T-helper 1 cell treated with Interleukin-12 subunit alpha and Interleukin-12 subunit beta and Interleukin-4 antibody, amounts not matched to agents 30 μg/mL and 1 μg/mL, for 36 hours (primary cell): Measurements from ENCODE around the gene COL4A4.

Source experiments
- H3K27ac Mint-ChIP-seq: one replicate; pipeline ENCODE4 v1.8.0; 2021; ENCODE audit warnings: mild to moderate bottlenecking, mixed read lengths
- H3K27me3 Mint-ChIP-seq: one replicate; pipeline ENCODE4 v1.8.0; 2021; ENCODE audit warnings: low read depth, mixed read lengths
- H3K36me3 Mint-ChIP-seq: one replicate; pipeline ENCODE4 v1.8.0; 2021; ENCODE audit warnings: low read depth, mixed read lengths
- H3K4me1 Mint-ChIP-seq: one replicate; pipeline ENCODE4 v1.8.0; 2021; ENCODE audit warnings: low read depth, mixed read lengths
- H3K4me3 Mint-ChIP-seq: one replicate; pipeline ENCODE4 v1.8.0; 2021; ENCODE audit warnings: mild to moderate bottlenecking, moderate library complexity, mixed read lengths
- H3K9me3 Mint-ChIP-seq: one replicate; pipeline ENCODE4 v1.8.0; 2021; ENCODE audit warnings: mixed read lengths

The COL4A4 gene

GRCh38 chr2:227148106-227148505, 15.9 kb downstream of the COL4A4 start:
- Mint-ChIP-seq H3K27ac (no peak overlapping the region), H3K36me3 (no peaks in the 10 kb centered on the region), H3K4me3 (no peak overlapping the region), H3K27me3 (peaks cover 5% of the 10 kb centered on the region), H3K9me3 (no peaks in the 10 kb centered on the region), H3K4me1 (no peaks in the 10 kb centered on the region)

- Mint-ChIP-seq H3K27ac (no peak overlapping the region), H3K36me3 (no peaks in the 10 kb centered on the region), H3K9me3 (no peaks in the 10 kb centered on the region), H3K4me1 (no peaks in the 10 kb centered on the region), H3K27me3 (peaks cover 5% of the 10 kb centered on the region), H3K4me3 (no peak overlapping the region)
These were observed 17.0 kb downstream of the COL4A4 start for GRCh38 chr2:227147023-227147422.

DNA sequence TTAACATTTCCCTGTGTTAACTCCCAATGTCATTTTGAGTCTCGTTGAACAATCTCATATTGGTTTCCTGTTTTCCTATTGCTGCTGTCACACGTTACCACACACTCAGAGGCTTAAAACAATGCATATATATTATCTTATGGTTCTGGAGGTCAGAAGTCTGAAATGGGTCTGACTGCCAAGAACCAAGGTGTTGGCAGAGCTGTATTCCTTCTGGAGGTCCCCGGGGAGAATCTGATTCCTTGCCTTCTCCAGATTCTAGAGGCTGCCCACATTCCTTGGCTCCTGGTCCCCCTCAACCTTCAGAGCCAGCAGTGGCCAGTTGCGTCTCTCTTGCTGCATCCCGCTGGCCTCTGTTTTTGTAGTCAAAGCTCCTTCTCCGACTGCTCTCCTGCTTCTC, 17.5 kb downstream of the COL4A4 start:
- Mint-ChIP-seq H3K27ac (no peak overlapping the region), H3K9me3 (no peaks in the 10 kb centered on the region), H3K4me3 (no peak overlapping the region), H3K4me1 (no peaks in the 10 kb centered on the region), H3K36me3 (no peaks in the 10 kb centered on the region), H3K27me3 (peaks cover 5% of the 10 kb centered on the region)

DNA sequence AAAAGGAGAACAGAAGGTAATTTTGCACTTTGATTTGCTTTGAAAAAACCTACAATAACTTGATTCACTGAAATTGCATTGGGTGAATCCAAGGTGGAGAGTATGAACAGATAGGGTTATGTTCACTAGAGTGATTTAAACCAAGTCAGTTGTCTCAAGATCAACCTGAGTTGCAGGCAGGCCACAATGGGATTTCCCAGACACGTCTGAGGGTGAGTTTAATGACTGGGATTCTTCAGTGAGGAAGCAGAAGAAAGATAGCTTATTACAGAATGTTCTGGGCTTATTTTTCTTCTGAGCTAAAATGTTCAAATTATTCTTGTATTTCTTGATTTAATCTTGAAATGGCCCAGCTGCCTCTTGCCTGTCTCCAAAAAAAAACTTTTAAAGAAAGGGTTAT, 20.1 kb downstream of the COL4A4 start:
- Mint-ChIP-seq H3K4me1 (no peaks in the 10 kb centered on the region), H3K36me3 (no peaks in the 10 kb centered on the region), H3K9me3 (no peaks in the 10 kb centered on the region), H3K4me3 (no peak overlapping the region), H3K27ac (no peak overlapping the region), H3K27me3 (peaks cover 5% of the 10 kb centered on the region)

DNA sequence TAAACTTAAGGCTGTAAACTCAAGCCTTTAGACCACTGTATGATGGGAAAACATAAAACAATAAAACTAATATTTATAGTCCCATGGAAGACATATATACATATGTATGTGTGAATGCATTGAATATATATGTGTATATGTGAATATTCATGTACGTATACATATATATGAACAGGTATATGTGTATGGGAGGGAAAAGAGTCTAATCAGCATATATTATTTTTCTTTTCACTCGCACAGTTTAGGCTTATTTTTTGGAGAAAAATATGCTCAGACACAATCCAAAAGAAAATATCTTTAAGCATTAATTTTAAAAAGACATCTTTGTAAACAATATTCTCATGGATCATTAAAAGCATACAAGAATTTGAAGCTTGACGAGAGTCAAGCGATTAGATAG, 22.7 kb downstream of the COL4A4 start:
- no peaks in the 10 kb centered on the region for H3K36me3 Mint-ChIP-seq
- peaks cover 5% of the 10 kb centered on the region for H3K27me3 Mint-ChIP-seq
- no peak overlapping the region for H3K4me3 Mint-ChIP-seq
- H3K27ac Mint-ChIP-seq, result no peak overlapping the region
- no peaks in the 10 kb centered on the region for H3K9me3 Mint-ChIP-seq
- H3K4me1 Mint-ChIP-seq, result no peaks in the 10 kb centered on the region

GRCh38 chr2:227134591-227134990, 29.4 kb downstream of the COL4A4 start:
- H3K9me3 Mint-ChIP-seq, result no peaks in the 10 kb centered on the region
- H3K27ac Mint-ChIP-seq, result no peak overlapping the region
- H3K4me3 Mint-ChIP-seq, result no peak overlapping the region
- no peaks in the 10 kb centered on the region for H3K27me3 Mint-ChIP-seq
- no peaks in the 10 kb centered on the region for H3K4me1 Mint-ChIP-seq
- no peaks in the 10 kb centered on the region for H3K36me3 Mint-ChIP-seq

- Mint-ChIP-seq H3K9me3 (no peaks in the 10 kb centered on the region), H3K27me3 (peaks cover 7% of the 10 kb centered on the region), H3K27ac (no peak overlapping the region), H3K36me3 (no peaks in the 10 kb centered on the region), H3K4me3 (no peak overlapping the region), H3K4me1 (no peaks in the 10 kb centered on the region)
These were observed 31.0 kb downstream of the COL4A4 start for GRCh38 chr2:227132986-227133385.

DNA sequence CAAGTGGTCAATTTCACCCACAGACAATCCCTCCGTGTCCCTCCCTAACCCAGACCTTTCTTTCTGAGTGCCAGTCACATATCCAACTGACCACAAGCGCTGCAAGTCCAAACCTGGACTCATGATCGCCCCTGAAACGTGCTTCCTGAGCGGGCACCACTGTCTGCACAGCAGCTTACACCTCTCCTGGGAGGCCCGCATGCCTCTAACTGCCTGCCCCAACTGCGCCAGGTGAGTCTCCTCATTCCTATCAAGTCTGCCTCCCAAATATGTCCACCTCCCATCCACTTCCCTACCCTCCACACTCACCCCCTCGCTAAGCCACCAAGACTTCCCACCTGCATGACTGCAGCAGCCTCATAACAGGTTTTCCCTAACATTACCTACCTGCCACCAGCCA, 33.4 kb downstream of the COL4A4 start:
- Mint-ChIP-seq H3K4me3 (no peak overlapping the region), H3K9me3 (no peaks in the 10 kb centered on the region), H3K4me1 (no peaks in the 10 kb centered on the region), H3K27ac (no peak overlapping the region), H3K36me3 (no peaks in the 10 kb centered on the region), H3K27me3 (peaks cover 9% of the 10 kb centered on the region)

GRCh38 chr2:227127201-227127600, 36.8 kb downstream of the COL4A4 start:
- Mint-ChIP-seq H3K36me3 (no peaks in the 10 kb centered on the region), H3K4me3 (no peak overlapping the region), H3K27me3 (peaks cover 12% of the 10 kb centered on the region), H3K4me1 (no peaks in the 10 kb centered on the region), H3K9me3 (no peaks in the 10 kb centered on the region), H3K27ac (no peak overlapping the region)

- H3K4me1 Mint-ChIP-seq, result no peaks in the 10 kb centered on the region
- H3K36me3 Mint-ChIP-seq, result no peaks in the 10 kb centered on the region
- H3K9me3 Mint-ChIP-seq, result no peaks in the 10 kb centered on the region
- peaks cover 12% of the 10 kb centered on the region for H3K27me3 Mint-ChIP-seq
- H3K27ac Mint-ChIP-seq, result no peak overlapping the region
- H3K4me3 Mint-ChIP-seq, result no peak overlapping the region
These were observed 38.5 kb downstream of the COL4A4 start for GRCh38 chr2:227125506-227125905.

DNA sequence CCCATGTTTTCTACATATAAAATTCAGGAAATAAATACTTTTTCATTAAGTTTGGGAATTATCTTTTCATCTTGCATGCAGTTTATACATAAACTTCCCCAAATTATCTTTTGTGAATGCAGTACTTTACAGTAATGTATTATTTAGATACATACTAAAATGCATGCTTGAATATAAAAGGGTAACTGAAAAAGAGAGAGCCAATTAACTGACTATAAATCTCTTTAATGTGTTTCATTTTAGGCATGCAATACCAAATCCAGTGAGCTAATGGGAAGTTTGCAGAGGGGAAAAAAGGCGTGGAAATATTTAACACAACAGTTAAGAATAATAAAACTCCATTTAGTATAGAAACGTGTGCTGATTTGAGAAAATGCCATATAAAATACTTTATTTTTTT, 39.2 kb downstream of the COL4A4 start:
- Mint-ChIP-seq H3K27me3 (peaks cover 12% of the 10 kb centered on the region), H3K36me3 (no peaks in the 10 kb centered on the region), H3K4me1 (no peaks in the 10 kb centered on the region), H3K9me3 (no peaks in the 10 kb centered on the region), H3K27ac (no peak overlapping the region), H3K4me3 (no peak overlapping the region)

DNA sequence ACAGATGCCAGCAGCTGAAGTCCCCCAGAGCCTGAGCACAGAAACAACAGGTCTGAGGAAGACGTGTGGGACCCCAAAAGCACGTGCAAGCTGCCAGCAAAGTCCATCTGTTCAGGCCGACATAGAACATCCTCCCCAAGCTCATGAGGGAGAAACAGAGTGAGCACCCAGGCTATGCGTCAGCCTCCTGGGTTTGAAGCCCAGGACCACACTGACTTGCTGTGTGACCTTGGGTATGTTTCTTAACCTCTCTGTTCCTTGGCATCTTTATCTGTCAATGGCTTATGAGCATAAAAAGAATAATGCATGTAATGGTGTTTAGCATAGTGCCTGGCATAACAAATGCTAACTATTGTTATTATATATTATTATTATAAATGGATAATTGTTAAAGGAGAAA, 40.3 kb downstream of the COL4A4 start:
- H3K9me3 Mint-ChIP-seq, result no peaks in the 10 kb centered on the region
- no peak overlapping the region for H3K27ac Mint-ChIP-seq
- peaks cover 9% of the 10 kb centered on the region for H3K27me3 Mint-ChIP-seq
- no peaks in the 10 kb centered on the region for H3K36me3 Mint-ChIP-seq
- H3K4me1 Mint-ChIP-seq, result no peaks in the 10 kb centered on the region
- H3K4me3 Mint-ChIP-seq, result no peak overlapping the region

DNA sequence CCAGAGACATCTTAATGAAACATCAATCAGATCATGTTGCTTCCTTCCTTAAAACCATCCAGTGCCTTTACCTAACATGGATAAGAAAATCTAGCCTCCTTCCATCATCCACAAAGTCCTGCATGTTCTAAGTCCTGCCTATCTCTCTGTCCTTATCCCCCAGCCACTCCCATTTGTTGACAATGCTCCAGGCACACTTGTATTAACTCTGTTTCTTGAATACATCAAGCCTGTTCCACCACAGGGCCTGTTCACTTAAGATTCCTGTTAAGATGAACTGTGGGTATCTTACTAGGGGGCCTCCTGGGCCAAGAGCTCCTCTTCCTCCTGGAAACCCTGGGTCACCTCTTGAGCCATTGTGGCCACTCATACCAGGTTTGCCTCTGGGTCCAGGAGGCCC, 45.7 kb downstream of the COL4A4 start:
- Mint-ChIP-seq H3K9me3 (no peaks in the 10 kb centered on the region), H3K36me3 (no peaks in the 10 kb centered on the region), H3K4me1 (no peaks in the 10 kb centered on the region), H3K27me3 (peaks cover 15% of the 10 kb centered on the region), H3K4me3 (no peak overlapping the region), H3K27ac (no peak overlapping the region)

GRCh38 chr2:227117852-227118251, 46.2 kb downstream of the COL4A4 start:
- Mint-ChIP-seq H3K9me3 (no peaks in the 10 kb centered on the region), H3K27ac (no peak overlapping the region), H3K27me3 (peaks cover 15% of the 10 kb centered on the region), H3K36me3 (no peaks in the 10 kb centered on the region), H3K4me1 (no peaks in the 10 kb centered on the region), H3K4me3 (no peak overlapping the region)

DNA sequence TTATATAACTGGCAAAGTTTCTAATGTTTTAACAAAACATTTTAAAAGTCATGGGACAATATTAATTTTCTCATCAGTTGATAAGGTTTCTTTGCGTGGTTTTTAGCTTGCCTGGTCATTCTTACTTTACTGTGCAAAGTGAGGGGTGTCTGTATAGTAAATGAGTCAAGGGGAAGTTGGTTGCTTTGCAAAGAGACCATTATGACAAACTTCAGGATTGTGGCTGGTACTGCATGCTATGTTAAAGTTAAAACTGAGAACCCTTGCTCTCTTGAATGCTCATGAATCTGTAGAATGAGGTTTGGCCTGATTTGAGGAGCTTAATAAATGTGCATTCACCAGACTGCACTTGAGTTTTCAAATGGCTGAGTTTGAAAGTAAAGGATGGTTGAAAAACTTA, 47.0 kb downstream of the COL4A4 start:
- Mint-ChIP-seq H3K27me3 (peaks cover 15% of the 10 kb centered on the region), H3K36me3 (no peaks in the 10 kb centered on the region), H3K9me3 (no peaks in the 10 kb centered on the region), H3K27ac (no peak overlapping the region), H3K4me1 (no peaks in the 10 kb centered on the region), H3K4me3 (no peak overlapping the region)

GRCh38 chr2:227115761-227116160, 48.2 kb downstream of the COL4A4 start:
- Mint-ChIP-seq H3K36me3 (no peaks in the 10 kb centered on the region), H3K4me1 (no peaks in the 10 kb centered on the region), H3K4me3 (no peak overlapping the region), H3K27ac (no peak overlapping the region), H3K9me3 (no peaks in the 10 kb centered on the region), H3K27me3 (peaks cover 15% of the 10 kb centered on the region)
